Common myeloid progenitor, CD34-positive (primary cell): ENCODE data around the gene ZNF385B.

Experiments used
- CTCF ChIA-PET: fragments of 350-600 bp; sonication (Branson Sonifier 250); formaldehyde crosslinking; loops from one replicate; lab custom pipeline; 2021; ENCODE audit warnings: antibody characterized with exemption; lab: Charles Lee
- POLR2A ChIA-PET: fragments of 350-600 bp; sonication (Branson Sonifier 250); formaldehyde crosslinking; loops from one replicate; lab custom pipeline; 2021; ENCODE audit warnings: antibody characterized with exemption; lab: Charles Lee
- DNase-seq, 3 donors: peaks; one replicate each; pipeline versions ENCODE4 v3.0.0 to v3.0.0-alpha.2; 2013
- H3K27ac ChIP-seq, 2 experiments: 1 replicate in 1 of 2; 2 replicates in 1 of 2; pipeline ENCODE4 v1.7.0; 2013; ENCODE audit warnings: inconsistent platforms in 2 of 2, low read length in 2 of 2, mild to moderate bottlenecking in 2 of 2, low read depth in 1 of 2, moderate library complexity in 1 of 2; ENCODE audit not compliant: severe bottlenecking in 2 of 2, insufficient read depth in 1 of 2, poor library complexity in 1 of 2
- H3K27me3 ChIP-seq, 5 experiments: replicated peaks in 2 of 5; 1 replicate in 3 of 5; 2 replicates in 2 of 5; pipeline versions ENCODE4 v1.6.1 to v1.7.0; 2013; ENCODE audit warnings: low read length in 4 of 5, mild to moderate bottlenecking in 2 of 5, moderate library complexity in 2 of 5, inconsistent platforms in 1 of 5; ENCODE audit not compliant: insufficient read depth in 5 of 5, control insufficient read depth in 4 of 5
- H3K36me3 ChIP-seq, 4 experiments: 1 replicate in 2 of 4; 2 replicates in 2 of 4; pipeline versions ENCODE4 v1.6.1 to v1.7.0; 2013; ENCODE audit warnings: low read length in 3 of 4, control low read depth in 1 of 4, mild to moderate bottlenecking in 1 of 4; ENCODE audit not compliant: control insufficient read depth in 4 of 4, insufficient read depth in 4 of 4
- H3K4me1 ChIP-seq, 4 experiments: 1 replicate in 3 of 4; 2 replicates in 1 of 4; pipeline versions ENCODE4 v1.6.1 to v1.7.1; 2013; ENCODE audit warnings: low read length in 3 of 4, mild to moderate bottlenecking in 3 of 4, control low read depth in 1 of 4, inconsistent platforms in 1 of 4, moderate library complexity in 1 of 4; ENCODE audit not compliant: control insufficient read depth in 4 of 4, insufficient read depth in 4 of 4; ENCODE audit errors: control extremely low read depth in 1 of 4
- H3K4me3 ChIP-seq, 7 experiments: 1 replicate in 4 of 7; 2 replicates in 3 of 7; pipeline versions ENCODE4 v1.5.1 to v1.7.0; 2013; ENCODE audit warnings: mild to moderate bottlenecking in 7 of 7, low read length in 6 of 7, moderate library complexity in 6 of 7, inconsistent platforms in 2 of 7, low read depth in 2 of 7, control low read depth in 1 of 7; ENCODE audit not compliant: insufficient read depth in 4 of 7, control insufficient read depth in 1 of 7; ENCODE audit errors: extremely low read depth in 1 of 7
- H3K9me3 ChIP-seq, 5 experiments: 1 replicate in 4 of 5; 2 replicates in 1 of 5; pipeline versions ENCODE4 v1.6.1 to v1.7.1; 2013; ENCODE audit warnings: low read length in 4 of 5, mild to moderate bottlenecking in 2 of 5, inconsistent platforms in 1 of 5, low read depth in 1 of 5, moderate library complexity in 1 of 5; ENCODE audit not compliant: control insufficient read depth in 4 of 5, insufficient read depth in 2 of 5; ENCODE audit errors: control extremely low read depth in 1 of 5
- WGBS: methylation state at CpG from one replicate; pipeline ENCODE4 v1.1.5; 2013; ENCODE audit not compliant: insufficient coverage; 5-methylcytosine and 5-hydroxymethylcytosine counted together

The ZNF385B gene

DNA sequence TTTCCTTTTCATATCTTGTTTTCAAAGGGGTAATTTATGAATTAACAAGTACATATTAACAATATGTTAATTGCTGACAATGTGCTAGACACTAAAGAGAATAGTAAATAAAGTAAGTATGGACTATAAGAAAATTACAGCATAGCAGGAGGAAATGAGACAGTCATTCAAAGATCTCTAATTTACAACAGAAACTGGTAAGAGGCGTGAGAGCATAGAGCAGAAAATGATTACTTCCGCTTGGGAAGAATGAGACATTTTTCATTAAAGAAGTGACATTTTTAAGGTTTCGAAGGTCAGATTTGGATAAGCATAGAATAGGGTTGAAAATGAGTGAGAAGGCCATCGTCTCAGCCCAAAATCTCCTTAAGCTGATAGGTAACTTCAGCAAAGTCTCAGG, 412.4 kb downstream of the ZNF385B start:
- ChIA-PET POLR2A (no interaction called here), CTCF (no interaction called here)
- no peak for DNase-seq
- Histone ChIP-seq H3K9me3 (no peaks in the 10 kb centered on the region), H3K4me3 (no peak overlapping the region), H3K36me3 (no peaks in the 10 kb centered on the region), H3K4me1 (no peaks in the 10 kb centered on the region), H3K27ac (no peak overlapping the region), H3K27me3 (peaks cover 0 to 2% (median 0%) of the 10 kb centered on the region in 5 experiments)
- 100% methylated on average over 2 of the region's 4 CpGs for WGBS

DNA sequence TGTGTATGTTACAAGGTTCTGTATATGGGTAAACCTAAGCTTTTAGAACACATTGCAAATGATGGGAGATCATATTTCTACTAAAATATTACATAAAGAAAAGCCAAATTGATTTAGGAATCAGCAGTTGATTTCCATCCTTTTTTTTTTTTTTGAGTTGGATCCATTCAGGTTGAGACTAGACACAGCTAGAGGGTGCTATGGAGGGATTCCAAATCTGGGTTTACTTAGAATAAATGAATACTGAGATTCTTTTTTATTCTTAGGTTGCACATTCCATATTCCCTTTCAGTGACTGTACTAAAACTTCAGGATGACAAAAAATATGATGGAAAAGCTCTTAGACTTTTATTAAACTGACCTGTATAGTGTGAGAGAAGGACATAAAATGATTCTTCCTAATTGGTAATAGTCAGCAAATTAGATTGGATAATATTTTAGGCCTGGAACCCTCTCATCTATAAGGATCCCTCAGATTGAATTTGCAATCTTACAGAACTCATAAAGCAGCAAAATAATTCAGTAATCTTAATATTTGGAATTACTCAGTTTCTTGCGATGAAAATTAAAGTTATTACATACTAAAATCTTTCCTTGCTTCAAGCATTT, 413.5 kb downstream of the ZNF385B start:
- Histone ChIP-seq H3K4me3 (no peak overlapping the region), H3K9me3 (no peaks in the 10 kb centered on the region), H3K27me3 (peaks cover 0 to 4% (median 0%) of the 10 kb centered on the region in 5 experiments), H3K27ac (no peak overlapping the region), H3K36me3 (no peaks in the 10 kb centered on the region), H3K4me1 (no peaks in the 10 kb centered on the region)
- DNase-seq, result no peak
- CTCF ChIA-PET, result no interaction called here
- no CpG with 5 or more reads among the region's 1 CpG for WGBS
- POLR2A ChIA-PET, result no interaction called here

DNA sequence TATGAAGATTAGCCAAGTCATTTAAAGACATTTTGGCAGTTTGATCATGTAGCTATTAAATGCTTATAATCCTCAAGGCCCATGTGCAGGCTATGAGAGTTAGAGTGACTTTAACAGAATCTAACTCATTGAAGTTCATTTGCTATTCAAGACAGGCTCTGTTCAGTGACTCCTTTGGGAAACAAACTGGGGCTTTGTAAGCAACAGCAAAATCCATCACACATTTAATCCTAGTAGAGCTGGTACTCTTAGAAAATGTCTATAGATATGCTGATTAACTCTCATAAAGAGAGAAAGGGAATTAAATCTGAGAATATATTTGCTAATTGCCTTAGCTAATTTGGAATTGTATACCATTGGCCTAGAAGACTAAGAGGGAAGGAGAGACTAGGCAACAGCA, 414.0 kb downstream of the ZNF385B start:
- DNase-seq, result no peak
- POLR2A ChIA-PET, result no interaction called here
- Histone ChIP-seq H3K9me3 (no peaks in the 10 kb centered on the region), H3K27me3 (peaks cover 0 to 4% (median 0%) of the 10 kb centered on the region in 5 experiments), H3K4me1 (peaks cover 0 to 2% (median 0%) of the 10 kb centered on the region in 4 experiments), H3K27ac (no peak overlapping the region), H3K36me3 (no peaks in the 10 kb centered on the region), H3K4me3 (no peak overlapping the region)
- CTCF ChIA-PET, result no interaction called here

DNA sequence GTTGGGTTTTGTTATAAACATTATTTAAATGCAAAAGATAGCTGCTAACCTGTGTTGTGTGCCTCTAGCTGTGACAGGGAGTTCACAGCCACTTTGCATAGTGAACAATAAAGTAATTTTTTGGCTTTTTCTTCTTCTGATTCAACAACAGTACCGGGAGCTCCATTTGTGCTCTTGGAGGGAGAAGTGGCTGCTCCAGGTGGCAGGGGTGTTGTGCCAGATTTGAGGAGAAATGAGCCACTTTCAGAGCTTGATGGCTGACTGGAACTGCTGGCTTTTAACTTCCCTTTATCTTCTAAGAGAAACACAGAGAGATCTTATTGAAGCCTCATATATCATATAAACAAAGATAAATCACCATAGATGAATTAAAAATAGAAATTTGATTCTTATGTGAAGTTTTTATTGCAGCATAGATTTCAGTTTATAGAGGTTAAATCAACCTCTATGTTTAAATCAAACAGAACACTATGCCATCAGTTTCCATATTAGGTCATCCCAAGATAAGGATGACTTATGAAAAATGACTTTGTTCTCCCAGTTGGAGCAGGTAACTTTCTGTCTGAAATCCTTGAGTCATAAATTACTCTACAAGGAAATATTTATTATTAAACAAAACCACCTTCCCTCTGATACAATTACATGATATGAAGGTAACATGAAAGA, 414.8 kb downstream of the ZNF385B start:
- ChIA-PET POLR2A (no interaction called here), CTCF (no interaction called here)
- Histone ChIP-seq H3K27ac (no peak overlapping the region), H3K27me3 (peaks cover 0 to 4% (median 0%) of the 10 kb centered on the region in 5 experiments), H3K4me1 (peaks cover 0 to 2% (median under 1%) of the 10 kb centered on the region in 4 experiments), H3K36me3 (no peaks in the 10 kb centered on the region), H3K9me3 (no peaks in the 10 kb centered on the region), H3K4me3 (no peak overlapping the region)
- no peak for DNase-seq
- WGBS, result no CpG with 5 or more reads among the region's 1 CpG

DNA sequence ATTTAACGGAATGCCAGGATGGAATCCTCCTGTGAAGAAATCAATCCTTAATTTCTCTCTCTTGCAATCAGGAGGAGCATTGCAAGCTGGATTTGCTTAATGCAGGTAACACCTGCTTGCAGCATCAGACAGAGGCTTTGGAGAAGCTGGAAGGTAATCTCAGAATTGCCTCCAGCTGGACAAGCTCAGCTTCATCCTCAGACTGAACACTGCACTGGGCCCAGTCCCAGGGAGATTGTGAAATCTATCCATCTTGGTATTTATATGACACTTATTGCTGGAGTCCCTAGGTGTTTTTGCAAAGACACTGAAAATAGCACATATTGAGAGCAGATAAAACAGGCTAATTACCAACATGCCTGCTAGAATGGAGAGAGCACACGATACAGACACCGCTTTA, 417.4 kb downstream of the ZNF385B start:
- no peaks in the 10 kb centered on the region for H3K9me3 ChIP-seq
- H3K36me3 ChIP-seq, result no peaks in the 10 kb centered on the region
- ChIA-PET CTCF (no interaction called here), POLR2A (interaction anchor here (0.5 kb wide), 1 partner anchor 22 kb away, joined by 3 read pairs; no protein-coding TSS in a partner anchor)
- no peak for DNase-seq
- WGBS, result no CpG with 5 or more reads among the region's 3 CpGs
- peaks cover 0 to 4% (median 0%) of the 10 kb centered on the region in 5 experiments for H3K27me3 ChIP-seq
- H3K4me1 ChIP-seq, result peaks cover 0 to 2% (median under 1%) of the 10 kb centered on the region in 4 experiments
- H3K27ac ChIP-seq, result no peak overlapping the region
- no peak overlapping the region for H3K4me3 ChIP-seq

DNA sequence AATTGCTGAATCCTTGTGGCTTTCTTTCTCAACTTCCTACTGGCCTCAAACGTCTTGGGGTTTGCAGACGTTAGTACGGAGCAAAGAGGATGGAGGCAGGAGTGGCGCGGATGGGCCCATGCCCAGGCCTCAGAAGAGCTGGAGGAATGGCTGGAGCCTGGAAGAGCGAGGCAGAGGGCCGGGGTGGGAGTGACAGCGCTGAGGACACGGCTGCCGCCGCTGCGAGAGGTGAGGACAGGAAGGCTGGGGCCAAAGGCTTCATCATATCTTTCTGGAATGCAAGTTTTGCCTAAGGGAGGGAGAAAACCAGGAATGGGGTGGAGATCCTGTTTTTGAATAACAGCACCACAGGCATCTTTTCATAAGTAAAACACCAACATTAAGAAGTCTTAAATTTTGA, 418.2 kb downstream of the ZNF385B start:
- POLR2A ChIA-PET, result no interaction called here
- H3K27me3 ChIP-seq, result peaks cover 0 to 7% (median 0%) of the 10 kb centered on the region in 5 experiments
- no peak overlapping the region for H3K27ac ChIP-seq
- no peaks in the 10 kb centered on the region for H3K36me3 ChIP-seq
- no peak overlapping the region for H3K4me3 ChIP-seq
- H3K4me1 ChIP-seq, result peaks cover 0 to 2% (median under 1%) of the 10 kb centered on the region in 4 experiments
- CTCF ChIA-PET, result interaction anchor here (1.3 kb wide), 1 partner anchor 32 kb away, joined by 4 read pairs; no protein-coding TSS in a partner anchor
- peak in 2 of 3 donors; percentile 6 to 19 for DNase-seq
- WGBS, result 67% methylated on average over 11 of the region's 12 CpGs
- H3K9me3 ChIP-seq, result no peaks in the 10 kb centered on the region

DNA sequence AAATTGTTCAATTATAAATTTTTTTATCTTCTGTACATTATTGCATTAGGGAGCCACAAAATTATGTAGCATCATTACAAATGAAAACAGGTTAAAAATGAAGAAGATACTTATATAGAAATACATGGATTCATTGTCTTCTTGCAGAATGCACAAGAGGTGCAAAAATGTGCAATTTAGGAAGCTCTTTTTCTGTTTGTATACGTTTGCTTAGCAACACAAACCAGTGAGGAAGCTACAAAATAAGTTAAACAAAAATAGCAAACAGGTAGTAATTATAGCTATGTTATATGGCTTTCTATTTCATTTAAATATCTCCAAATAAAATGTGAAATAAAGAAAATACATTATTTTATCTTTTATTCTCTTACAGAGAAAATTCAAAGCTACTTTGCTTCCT, 419.2 kb downstream of the ZNF385B start:
- Histone ChIP-seq H3K9me3 (no peaks in the 10 kb centered on the region), H3K4me3 (no peak overlapping the region), H3K36me3 (no peaks in the 10 kb centered on the region), H3K4me1 (peaks cover 0 to 2% (median under 1%) of the 10 kb centered on the region in 4 experiments), H3K27me3 (peaks cover 0 to 7% (median 0%) of the 10 kb centered on the region in 5 experiments), H3K27ac (no peak overlapping the region)
- ChIA-PET POLR2A (no interaction called here), CTCF (interaction anchor here (1.0 to 2.2 kb wide), 6 partner anchors 10 to 33 kb away, joined by 3 to 6 read pairs (median 4); no protein-coding TSS in a partner anchor)
- WGBS, result no CpG with 5 or more reads among the region's 1 CpG
- peak in 2 of 3 donors; percentile 55 to 56 for DNase-seq
